Natural killer cell (primary cell): ENCODE data around the gene USP36. TPM values are rescaled to one million over a fixed set of nuclear protein-coding genes. Genes with fewer than 3 reads are reported as not detected.

Experiments used
- ATAC-seq, 3 donors: fragments of 150-1000 bp in 2 of 3; fragments of 200-7000 bp in 1 of 3; cut with Tn5 transposase; 1 replicate in 1 of 3; 2 replicates in 2 of 3; pipeline ENCODE4 v1.10.0; 2021; ENCODE audit warnings: mild to moderate bottlenecking in 2 of 3, moderate library complexity in 2 of 3
- DNase-seq, 2 donors: peaks; one replicate each; pipeline versions ENCODE4 v3.0.0 to v3.0.0-alpha.2; 2013 to 2021; ENCODE audit warnings: mixed read lengths in 1 of 2
- H3K27ac ChIP-seq: one replicate; pipeline ENCODE4 v1.5.1; 2013; ENCODE audit warnings: mild to moderate bottlenecking, low read length
- H3K27me3 ChIP-seq: one replicate; pipeline ENCODE4 v1.6.1; 2013; ENCODE audit warnings: low read length; ENCODE audit not compliant: control insufficient read depth, insufficient read depth
- H3K36me3 ChIP-seq: one replicate; pipeline ENCODE4 v1.6.1; 2013; ENCODE audit warnings: low read length; ENCODE audit not compliant: control insufficient read depth, insufficient read depth
- H3K4me1 ChIP-seq: one replicate; pipeline ENCODE4 v1.6.1; 2013; ENCODE audit warnings: low read length; ENCODE audit not compliant: control insufficient read depth, insufficient read depth
- H3K4me3 ChIP-seq: one replicate; pipeline ENCODE4 v1.5.1; 2013; ENCODE audit warnings: low read length
- H3K9me3 ChIP-seq: one replicate; pipeline ENCODE4 v1.6.1; 2013; ENCODE audit warnings: low read length; ENCODE audit not compliant: control insufficient read depth, insufficient read depth
- H3K27ac Mint-ChIP-seq, 2 donors: one replicate each; pipeline ENCODE4 v1.8.0; 2022; ENCODE audit warnings: mild to moderate bottlenecking in 2 of 2, mixed read lengths in 2 of 2, moderate library complexity in 1 of 2
- H3K27me3 Mint-ChIP-seq, 2 donors: one replicate each; pipeline ENCODE4 v1.8.0; 2022; ENCODE audit warnings: low read depth in 2 of 2, mixed read lengths in 2 of 2
- H3K36me3 Mint-ChIP-seq: one replicate; pipeline ENCODE4 v1.8.0; 2022; ENCODE audit warnings: mixed read lengths
- H3K4me1 Mint-ChIP-seq, 2 donors: one replicate each; pipeline ENCODE4 v1.8.0; 2022; ENCODE audit warnings: mixed read lengths in 2 of 2
- H3K4me3 Mint-ChIP-seq: one replicate; pipeline ENCODE4 v1.8.0; 2022; ENCODE audit warnings: mild to moderate bottlenecking, moderate library complexity, mixed read lengths
- H3K9me3 Mint-ChIP-seq, 2 donors: one replicate each; pipeline ENCODE4 v1.8.0; 2022; ENCODE audit warnings: mixed read lengths in 2 of 2
- WGBS: methylation state at CpG from one replicate; pipeline ENCODE4 v1.1.7; 2013; ENCODE audit warnings: missing lambda C conversion rate; ENCODE audit not compliant: insufficient coverage; 5-methylcytosine and 5-hydroxymethylcytosine counted together
- intact Hi-C: fragments of 100-400 bp; cut with micrococcal nuclease; formaldehyde crosslinking; loops from one replicate; pipeline ENCODE4 v1.14.2; 2022
- total RNA-seq, 4 donors: library from RNA; stranded (reverse); fragments of 120-200 nt in 1 of 4; gene quantifications; one replicate each; pipeline versions ENCODE4 v1.2.3 to v1.2.4, GENCODE V29; 2013 to 2022
- TF ChIP-seq, protein P1 (sequence below): fragments of 200-600 bp; IDR thresholded peaks from one replicate; pipeline ENCODE4 v1.8.0; 2022; ENCODE audit warnings: antibody characterized with exemption

The USP36 gene
- total RNA-seq, 3 donors from 2014 or later (not counting 1 experiment from before 2014, with no cell fraction given), result 241 to 304 (median 270) TPM

DNA sequence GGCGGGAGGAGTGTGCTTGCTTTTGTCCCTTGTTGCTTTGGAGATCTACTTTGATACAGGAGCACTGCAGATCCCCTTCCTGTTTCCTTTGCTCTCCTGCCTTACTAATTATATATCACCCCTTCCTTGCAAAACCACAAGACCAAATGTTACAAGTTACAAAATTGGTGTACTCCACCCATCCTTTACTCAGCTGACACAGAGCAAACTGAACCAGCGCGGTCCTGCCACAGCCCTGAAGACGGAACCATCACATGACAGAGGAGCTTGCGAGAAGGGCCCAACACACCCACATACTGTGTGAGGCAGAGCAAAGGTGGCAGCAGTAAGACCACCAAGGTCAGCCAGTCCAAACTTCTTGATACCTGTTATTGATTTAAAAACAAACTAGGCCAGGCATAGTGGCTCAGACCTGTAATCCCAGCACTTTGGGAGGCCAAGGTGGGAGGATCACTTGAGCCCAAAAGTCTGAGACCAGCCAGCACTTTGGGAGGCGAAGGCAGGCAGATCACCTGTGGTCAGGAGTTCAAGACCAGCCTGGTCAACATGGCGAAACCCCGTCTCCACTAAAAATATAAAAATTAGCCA lies 91.8 kb downstream of the USP36 start:
- Histone ChIP-seq H3K9me3 (no peaks in the 10 kb centered on the region), H3K36me3 (peaks cover under 1% of the 10 kb centered on the region), H3K4me1 (peaks cover 86% of the 10 kb centered on the region), H3K4me3 (peak overlapping the region; percentile 38), H3K27me3 (no peaks in the 10 kb centered on the region), H3K27ac (peak overlapping the region; percentile 93)
- TF ChIP-seq, protein P1, sequence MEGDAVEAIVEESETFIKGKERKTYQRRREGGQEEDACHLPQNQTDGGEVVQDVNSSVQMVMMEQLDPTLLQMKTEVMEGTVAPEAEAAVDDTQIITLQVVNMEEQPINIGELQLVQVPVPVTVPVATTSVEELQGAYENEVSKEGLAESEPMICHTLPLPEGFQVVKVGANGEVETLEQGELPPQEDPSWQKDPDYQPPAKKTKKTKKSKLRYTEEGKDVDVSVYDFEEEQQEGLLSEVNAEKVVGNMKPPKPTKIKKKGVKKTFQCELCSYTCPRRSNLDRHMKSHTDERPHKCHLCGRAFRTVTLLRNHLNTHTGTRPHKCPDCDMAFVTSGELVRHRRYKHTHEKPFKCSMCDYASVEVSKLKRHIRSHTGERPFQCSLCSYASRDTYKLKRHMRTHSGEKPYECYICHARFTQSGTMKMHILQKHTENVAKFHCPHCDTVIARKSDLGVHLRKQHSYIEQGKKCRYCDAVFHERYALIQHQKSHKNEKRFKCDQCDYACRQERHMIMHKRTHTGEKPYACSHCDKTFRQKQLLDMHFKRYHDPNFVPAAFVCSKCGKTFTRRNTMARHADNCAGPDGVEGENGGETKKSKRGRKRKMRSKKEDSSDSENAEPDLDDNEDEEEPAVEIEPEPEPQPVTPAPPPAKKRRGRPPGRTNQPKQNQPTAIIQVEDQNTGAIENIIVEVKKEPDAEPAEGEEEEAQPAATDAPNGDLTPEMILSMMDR, result no peak
- no peaks in the 10 kb centered on the region for H3K27me3 Mint-ChIP-seq
- peak; percentile 74 to 92 for DNase-seq
- H3K9me3 Mint-ChIP-seq, result no peaks in the 10 kb centered on the region
- H3K36me3 Mint-ChIP-seq, result no peaks in the 10 kb centered on the region
- H3K4me1 Mint-ChIP-seq, result peaks cover 92 to 95% of the 10 kb centered on the region in 2 donors
- peak overlapping the region; percentile 93 for H3K27ac Mint-ChIP-seq
- WGBS, result 16% methylated on average over 8 of the region's 8 CpGs
- ATAC-seq, result peak; percentile 76 to 93 (median 86)
- intact Hi-C loops, result loop anchor here (1.0 to 2.0 kb wide), 3 partner anchors 9 to 26 kb away; no protein-coding TSS in a partner anchor
- peak overlapping the region; percentile 80 for H3K4me3 Mint-ChIP-seq

GRCh38 chr17:78748048-78748729 lies 92.4 kb downstream of the USP36 start:
- TF ChIP-seq, protein P1, result no peak
- no peaks in the 10 kb centered on the region for H3K27me3 ChIP-seq
- DNase-seq (peak in 1 of 2 donors; percentile 64), ATAC-seq (peak; percentile 29 to 52 (median 34))
- H3K36me3 Mint-ChIP-seq, result no peaks in the 10 kb centered on the region
- no peaks in the 10 kb centered on the region for H3K9me3 ChIP-seq
- H3K36me3 ChIP-seq, result peaks cover 4% of the 10 kb centered on the region
- H3K27ac Mint-ChIP-seq, result peak overlapping the region; percentile 93
- H3K4me3 Mint-ChIP-seq, result peak overlapping the region; percentile 80
- H3K4me3 ChIP-seq, result peak overlapping the region; percentile 38
- WGBS, result 1% methylated on average over 6 of the region's 6 CpGs
- peaks cover 94 to 96% of the 10 kb centered on the region in 2 donors for H3K4me1 Mint-ChIP-seq
- H3K27ac ChIP-seq, result peak overlapping the region; percentile 93
- peaks cover 86% of the 10 kb centered on the region for H3K4me1 ChIP-seq
- no peaks in the 10 kb centered on the region for H3K27me3 Mint-ChIP-seq
- no peaks in the 10 kb centered on the region for H3K9me3 Mint-ChIP-seq
- intact Hi-C loops, result loop anchor here (1.0 to 2.0 kb wide), 3 partner anchors 10 to 27 kb away; no protein-coding TSS in a partner anchor

- no peaks in the 10 kb centered on the region for H3K27me3 Mint-ChIP-seq
- DNase-seq (peak in 1 of 2 donors; percentile 54), ATAC-seq (peak; percentile 3 to 24 (median 11))
- H3K27me3 ChIP-seq, result no peaks in the 10 kb centered on the region
- H3K4me1 Mint-ChIP-seq, result peaks cover 92 to 96% of the 10 kb centered on the region in 2 donors
- peak overlapping the region; percentile 38 for H3K4me3 ChIP-seq
- no peaks in the 10 kb centered on the region for H3K36me3 Mint-ChIP-seq
- peaks cover 86% of the 10 kb centered on the region for H3K4me1 ChIP-seq
- WGBS, result 75% methylated on average over 1 of the region's 2 CpGs
- TF ChIP-seq, protein P1, result no peak
- H3K36me3 ChIP-seq, result peaks cover 4% of the 10 kb centered on the region
- intact Hi-C loops, result loop anchor here (2.0 kb wide), 1 partner anchor 17 kb away; no protein-coding TSS in a partner anchor
- H3K27ac ChIP-seq, result peak overlapping the region; percentile 93
- no peaks in the 10 kb centered on the region for H3K9me3 ChIP-seq
- peak overlapping the region; percentile 80 for H3K4me3 Mint-ChIP-seq
- H3K9me3 Mint-ChIP-seq, result no peaks in the 10 kb centered on the region
- peak overlapping the region; percentile 93 for H3K27ac Mint-ChIP-seq
These were observed 93.1 kb downstream of the USP36 start for GRCh38 chr17:78747488-78747887.
